Measurements from ENCODE around the gene IL10. TPM values are rescaled to one million over a fixed set of nuclear protein-coding genes. Genes with fewer than 3 reads are reported as not detected.

IL10 gene
- total RNA-seq, 1 donor from 2014 or later: not detected

Other genes with a start within 250 kb of the IL10 start
- 39.8 and 44.9 TPM in 2 replicates for gene EIF2D, start 160.0 kb downstream of the IL10 start, total RNA-seq
- 13.3 and 15.8 TPM in 2 replicates for gene DYRK3, start 137.0 kb downstream of the IL10 start, total RNA-seq
- 60.4 and 64.2 TPM in 2 replicates for gene MAPKAPK2, start 87.6 kb downstream of the IL10 start, total RNA-seq
- gene IL19, start 1.7 kb downstream of the IL10 start, total RNA-seq: not detected in 2 replicates
- gene IL20, start 93.1 kb upstream of the IL10 start, total RNA-seq: not detected in 2 replicates
- not detected in 2 replicates for gene IL24, start 124.9 kb upstream of the IL10 start, total RNA-seq
- gene FCMR, start 149.4 kb upstream of the IL10 start, total RNA-seq: 1.1 TPM in 1 of 2 replicates, not detected in the other
- not detected in 2 replicates for gene PIGR, start 174.0 kb upstream of the IL10 start, total RNA-seq
- gene FCAMR, start 198.0 kb upstream of the IL10 start, total RNA-seq: not detected in 2 replicates

Data from glomerular endothelial cell (primary cell).